OCI-LY3 (cell line): ENCODE measurements around the gene IGSF5.

Experiments used
- H2AFZ ChIP-seq: fragments of 200-600, 300-600 bp; shearing (Covaris generic); 2 replicates; pipeline ENCODE4 v1.6.0; 2014; ENCODE audit warnings: antibody characterized with exemption, low read depth, low read length
- H3K27ac ChIP-seq: fragments of 200-600, 300-600 bp; sonication (generic); 2 replicates; pipeline ENCODE4 v1.5.1; 2014; ENCODE audit warnings: mild to moderate bottlenecking, low read length, moderate library complexity, mixed read lengths
- H3K27me3 ChIP-seq: fragments of 200-600, 300-600 bp; sonication (generic); 2 replicates; pipeline ENCODE4 v1.6.1; 2014; ENCODE audit warnings: low read depth, low read length, mixed read lengths
- H3K36me3 ChIP-seq: fragments of 200-600, 300-600 bp; sonication (generic); replicated peaks from 2 replicates; pipeline ENCODE3; 2014; ENCODE audit warnings: low read depth, low read length, mixed read lengths
- H3K4me1 ChIP-seq: fragments of 300-600, 200-600 bp; sonication (generic); 2 replicates; pipeline ENCODE4 v1.6.1; 2014; ENCODE audit warnings: low read length, mixed read lengths
- H3K4me2 ChIP-seq: fragments of 200-600, 300-600 bp; sonication (generic); 2 replicates; pipeline ENCODE4 v1.6.1; 2014; ENCODE audit warnings: low read length, mixed read lengths
- H3K4me3 ChIP-seq: fragments of 300-600, 200-600 bp; sonication (generic); 2 replicates; pipeline ENCODE4 v1.5.1; 2014; ENCODE audit warnings: antibody characterized with exemption, mild to moderate bottlenecking, low read length, moderate library complexity
- H3K79me2 ChIP-seq: fragments of 300-600, 200-600 bp; shearing (Covaris generic); 2 replicates; pipeline ENCODE4 v1.6.1; 2014; ENCODE audit warnings: mild to moderate bottlenecking, low read length, mixed read lengths
- H3K9ac ChIP-seq: fragments of 300-600, 200-600 bp; shearing (Covaris generic); 2 replicates; pipeline ENCODE4 v1.6.0; 2014; ENCODE audit warnings: mild to moderate bottlenecking, low read length, moderate library complexity
- H3K9me3 ChIP-seq: fragments of 200-600, 300-600 bp; shearing (Covaris generic); 2 replicates; pipeline ENCODE4 v1.6.1; 2014; ENCODE audit warnings: low read length, mixed read lengths; ENCODE audit not compliant: insufficient read depth
- H4K20me1 ChIP-seq: fragments of 200-600, 300-600 bp; sonication (generic); 2 replicates; pipeline ENCODE4 v1.6.1; 2016; ENCODE audit warnings: low read length, mixed read lengths; ENCODE audit not compliant: insufficient read depth
- EZH2phosphoT487 ChIP-seq: fragments of 200-600 bp; shearing (Covaris generic); IDR thresholded peaks from 2 replicates; pipeline ENCODE4 v1.6.1; 2018; ENCODE audit warnings: antibody characterized with exemption, mixed run types, low read depth
- TF ChIP-seq, protein P1 (sequence below): fragments of 200-600, 300-600 bp; sonication (generic); IDR thresholded peaks from 2 replicates; pipeline ENCODE4 v1.5.1; 2014; ENCODE audit warnings: antibody characterized with exemption, low read length, low read depth

The IGSF5 gene

GRCh38 chr21:39720126-39720778 lies 24.7 kb upstream of the IGSF5 start:
- Histone ChIP-seq H3K27me3 (no peaks in the 10 kb centered on the region), H3K4me3 (no peak overlapping the region), H2AFZ (no peak overlapping the region), H3K4me1 (no peaks in the 10 kb centered on the region), H3K27ac (no peak overlapping the region), H3K4me2 (no peak overlapping the region), H3K79me2 (no peaks in the 10 kb centered on the region), H3K36me3 (no peaks in the 10 kb centered on the region), H3K9ac (no peak overlapping the region), H4K20me1 (no peaks in the 10 kb centered on the region), H3K9me3 (no peaks in the 10 kb centered on the region)
- TF ChIP-seq, protein P1, sequence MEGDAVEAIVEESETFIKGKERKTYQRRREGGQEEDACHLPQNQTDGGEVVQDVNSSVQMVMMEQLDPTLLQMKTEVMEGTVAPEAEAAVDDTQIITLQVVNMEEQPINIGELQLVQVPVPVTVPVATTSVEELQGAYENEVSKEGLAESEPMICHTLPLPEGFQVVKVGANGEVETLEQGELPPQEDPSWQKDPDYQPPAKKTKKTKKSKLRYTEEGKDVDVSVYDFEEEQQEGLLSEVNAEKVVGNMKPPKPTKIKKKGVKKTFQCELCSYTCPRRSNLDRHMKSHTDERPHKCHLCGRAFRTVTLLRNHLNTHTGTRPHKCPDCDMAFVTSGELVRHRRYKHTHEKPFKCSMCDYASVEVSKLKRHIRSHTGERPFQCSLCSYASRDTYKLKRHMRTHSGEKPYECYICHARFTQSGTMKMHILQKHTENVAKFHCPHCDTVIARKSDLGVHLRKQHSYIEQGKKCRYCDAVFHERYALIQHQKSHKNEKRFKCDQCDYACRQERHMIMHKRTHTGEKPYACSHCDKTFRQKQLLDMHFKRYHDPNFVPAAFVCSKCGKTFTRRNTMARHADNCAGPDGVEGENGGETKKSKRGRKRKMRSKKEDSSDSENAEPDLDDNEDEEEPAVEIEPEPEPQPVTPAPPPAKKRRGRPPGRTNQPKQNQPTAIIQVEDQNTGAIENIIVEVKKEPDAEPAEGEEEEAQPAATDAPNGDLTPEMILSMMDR = no peak
- no peak for TF ChIP-seq EZH2phosphoT487

DNA sequence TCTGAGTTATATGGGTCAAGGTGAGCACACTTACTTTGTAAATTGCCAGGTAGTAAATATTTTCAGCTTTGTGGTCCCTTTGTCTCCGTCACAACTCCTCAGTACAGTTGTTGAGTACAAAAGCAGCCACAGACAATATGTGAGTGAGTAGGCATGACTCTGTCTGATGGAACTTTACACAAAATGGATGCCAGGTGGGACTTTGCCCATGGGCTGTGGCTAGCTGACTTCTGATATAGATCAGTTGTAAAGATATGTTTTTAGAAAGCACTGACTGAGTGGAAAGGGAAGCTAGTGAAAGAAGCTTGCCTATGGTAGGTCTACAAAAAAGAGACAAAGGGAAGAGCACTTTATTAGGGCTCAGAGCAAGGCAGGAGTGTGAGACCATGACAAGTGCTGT lies 23.1 kb upstream of the IGSF5 start:
- Histone ChIP-seq H3K4me2 (no peak overlapping the region), H3K27me3 (no peaks in the 10 kb centered on the region), H2AFZ (no peak overlapping the region), H3K27ac (no peak overlapping the region), H4K20me1 (no peaks in the 10 kb centered on the region), H3K36me3 (no peaks in the 10 kb centered on the region), H3K4me1 (no peaks in the 10 kb centered on the region), H3K9me3 (no peaks in the 10 kb centered on the region), H3K79me2 (no peaks in the 10 kb centered on the region), H3K4me3 (no peak overlapping the region), H3K9ac (no peak overlapping the region)
- TF ChIP-seq EZH2phosphoT487 = no peak
- TF ChIP-seq, protein P1 = no peak

GRCh38 chr21:39724944-39725343 lies 20.0 kb upstream of the IGSF5 start:
- Histone ChIP-seq H3K27ac (no peak overlapping the region), H3K36me3 (no peaks in the 10 kb centered on the region), H3K4me1 (no peaks in the 10 kb centered on the region), H3K79me2 (no peaks in the 10 kb centered on the region), H3K9ac (no peak overlapping the region), H3K4me3 (no peak overlapping the region), H4K20me1 (no peaks in the 10 kb centered on the region), H3K9me3 (no peaks in the 10 kb centered on the region), H3K27me3 (no peaks in the 10 kb centered on the region), H2AFZ (no peak overlapping the region), H3K4me2 (no peak overlapping the region)
- no peak for TF ChIP-seq EZH2phosphoT487
- TF ChIP-seq, protein P1 = no peak

GRCh38 chr21:39726133-39726532 lies 18.9 kb upstream of the IGSF5 start:
- H3K4me2 ChIP-seq = no peak overlapping the region
- H3K79me2 ChIP-seq = no peaks in the 10 kb centered on the region
- no peak overlapping the region for H2AFZ ChIP-seq
- no peak overlapping the region for H3K9ac ChIP-seq
- no peaks in the 10 kb centered on the region for H3K27me3 ChIP-seq
- no peaks in the 10 kb centered on the region for H3K36me3 ChIP-seq
- H3K9me3 ChIP-seq = no peaks in the 10 kb centered on the region
- no peaks in the 10 kb centered on the region for H4K20me1 ChIP-seq
- TF ChIP-seq, protein P1 = no peak
- no peak for TF ChIP-seq EZH2phosphoT487
- no peaks in the 10 kb centered on the region for H3K4me1 ChIP-seq
- no peak overlapping the region for H3K4me3 ChIP-seq
- H3K27ac ChIP-seq = no peak overlapping the region
